SK-N-SH treated with all-trans-retinoic acid at 6 μM for 48 hours (cell line): ENCODE data around the gene PHF20.
"Not testable (repeated sequence)": the region's sequence is repeated elsewhere in the genome, so short reads cannot be mapped to it uniquely, and the experiment has no call there.

Source experiments
- ATAC-seq: fragments of 200-7000 bp; cut with Tn5 transposase; 3 replicates; pipeline ENCODE4 v1.9.1; 2020; ENCODE audit warnings: mild to moderate bottlenecking, moderate library complexity
- ARNTL ChIP-seq: fragments of 450-650 bp; formaldehyde crosslinking; IDR thresholded peaks from 2 replicates; pipeline ENCODE4 v1.5.0; 2020; ENCODE audit warnings: low read depth, mild to moderate bottlenecking, moderate library complexity, borderline replicate concordance
- BACH2 ChIP-seq: fragments of 250-450 bp; sonication (Bioruptor Pico); IDR thresholded peaks from 2 replicates; pipeline ENCODE4 v1.9.0; 2021; ENCODE audit warnings: mild to moderate bottlenecking, borderline replicate concordance
- CREB5 ChIP-seq: fragments of 250-450 bp; sonication (Bioruptor Pico); IDR thresholded peaks from 2 replicates; pipeline ENCODE4 v1.5.1; 2020; ENCODE audit warnings: low read depth, mild to moderate bottlenecking, moderate library complexity
- CSDC2 ChIP-seq: fragments of 250-450 bp; sonication (Bioruptor Pico); IDR thresholded peaks from 2 replicates; pipeline ENCODE4 v1.5.0; 2020; ENCODE audit warnings: mild to moderate bottlenecking, moderate library complexity
- CSRNP3 ChIP-seq: fragments of 250-450 bp; sonication (Bioruptor Pico); IDR thresholded peaks from 2 replicates; pipeline ENCODE4 v1.5.1; 2021; ENCODE audit warnings: mild to moderate bottlenecking, moderate library complexity
- GLIS3 ChIP-seq: fragments of 250-450 bp; sonication (Bioruptor Pico); IDR thresholded peaks from 2 replicates; pipeline ENCODE4 v1.5.0; 2020; ENCODE audit warnings: mild to moderate bottlenecking, moderate library complexity
- ISL1 ChIP-seq: fragments of 250-450 bp; sonication (Bioruptor Pico); IDR thresholded peaks from 2 replicates; pipeline ENCODE4 v2.1.2; 2022; ENCODE audit warnings: mild to moderate bottlenecking, moderate library complexity
- OSR1 ChIP-seq: fragments of 250-450 bp; sonication (Bioruptor Pico); IDR thresholded peaks from 2 replicates; pipeline ENCODE4 v1.8.0; 2022; ENCODE audit warnings: moderate library complexity, mild to moderate bottlenecking, inconsistent platforms
- PATZ1 ChIP-seq: fragments of 250-450 bp; sonication (Bioruptor Pico); IDR thresholded peaks from 2 replicates; pipeline ENCODE4 v1.8.0; 2020; ENCODE audit warnings: mild to moderate bottlenecking, moderate library complexity, borderline replicate concordance
- PPARA ChIP-seq: fragments of 250-450 bp; sonication (Bioruptor Pico); IDR thresholded peaks from 2 replicates; pipeline ENCODE4 v1.5.0; 2020; ENCODE audit warnings: mild to moderate bottlenecking, borderline replicate concordance
- RARB ChIP-seq: fragments of 250-450 bp; sonication (Bioruptor Pico); IDR thresholded peaks from 2 replicates; pipeline ENCODE4 v1.8.0; 2021; ENCODE audit warnings: mild to moderate bottlenecking, moderate library complexity
- TCF4 ChIP-seq: fragments of 250-450 bp; sonication (Bioruptor Pico); IDR thresholded peaks from 2 replicates; pipeline ENCODE4 v1.8.0; 2021; ENCODE audit warnings: mild to moderate bottlenecking, moderate library complexity, borderline replicate concordance
- ZC3H10 ChIP-seq: fragments of 250-450 bp; sonication (Bioruptor Pico); IDR thresholded peaks from 2 replicates; pipeline ENCODE4 v1.5.1; 2021; ENCODE audit warnings: mild to moderate bottlenecking, moderate library complexity
- ZFP3 ChIP-seq: fragments of 250-450 bp; sonication (Bioruptor Pico); IDR thresholded peaks from 2 replicates; pipeline ENCODE4 v1.5.0; 2020; ENCODE audit warnings: mild to moderate bottlenecking, moderate library complexity
- ZFP30 ChIP-seq: fragments of 450-650 bp; formaldehyde crosslinking; IDR thresholded peaks from 2 replicates; pipeline ENCODE4 v1.5.0; 2022; ENCODE audit warnings: mild to moderate bottlenecking, moderate library complexity
- ZNF565 ChIP-seq: fragments of 450-650 bp; formaldehyde crosslinking; conservative IDR thresholded peaks from 2 replicates; pipeline ENCODE4 v1.5.0; 2020; ENCODE audit warnings: low read depth, mild to moderate bottlenecking, moderate library complexity
- ZNF70 ChIP-seq: fragments of 450-650 bp; formaldehyde crosslinking; IDR thresholded peaks from 2 replicates; pipeline ENCODE4 v1.5.0; 2020; ENCODE audit warnings: mild to moderate bottlenecking, moderate library complexity
- ZNF8 ChIP-seq: fragments of 450-650 bp; formaldehyde crosslinking; IDR thresholded peaks from 2 replicates; pipeline ENCODE4 v1.5.0; 2020; ENCODE audit warnings: mild to moderate bottlenecking, moderate library complexity

The PHF20 gene

GRCh38 chr20:35771689-35772562 is at the start of gene PHF20:
Gene PHF20, plus strand, starts transcription at chr20:35772015. Its CDS starts 29,508 bp downstream, at chr20:35801523.
- ATAC-seq: peak; percentile 92
- TF ChIP-seq PATZ1 (CRISPR knock-in tag) (no peak), ZC3H10 (CRISPR knock-in tag) (0 out of 2 replicates have a peak, but pooled peaks have one; percentile 26), ISL1 (CRISPR knock-in tag) (no peak)

- ATAC-seq: not testable (repeated sequence)
Measured at GRCh38 chr20:35723275-35723639, 48.6 kb upstream of the PHF20 start.

- not testable (repeated sequence) for ATAC-seq
Measured at GRCh38 chr20:35723652-35724320, 48.0 kb upstream of the PHF20 start.

GRCh38 chr20:35724321-35725230 is 47.2 kb upstream of the PHF20 start:
- TF ChIP-seq ARNTL (no peak), CSDC2 (no peak), ZNF565 (CRISPR knock-in tag) (no peak), BACH2 (CRISPR knock-in tag) (no peak), TCF4 (CRISPR knock-in tag) (no peak), PPARA (CRISPR knock-in tag) (no peak), CREB5 (CRISPR knock-in tag) (no peak)
- TF ChIP-seq, all 23 proteins: peak for 0
- ATAC-seq: no peak

- TF ChIP-seq ZFP30 (CRISPR knock-in tag) (no peak), ZFP3 (CRISPR knock-in tag) (no peak), CSDC2 (no peak), ZNF8 (CRISPR knock-in tag) (no peak), RARB (CRISPR knock-in tag) (no peak), GLIS3 (CRISPR knock-in tag) (no peak), ARNTL (no peak), TCF4 (CRISPR knock-in tag) (no peak), CSRNP3 (CRISPR knock-in tag) (no peak), ISL1 (CRISPR knock-in tag) (no peak), PPARA (CRISPR knock-in tag) (no peak), OSR1 (no peak), BACH2 (CRISPR knock-in tag) (no peak), CREB5 (CRISPR knock-in tag) (no peak), ZNF70 (CRISPR knock-in tag) (no peak)
- no peak for ATAC-seq
Measured at GRCh38 chr20:35726842-35727711, 44.7 kb upstream of the PHF20 start.
